Gastroesophageal sphincter (tissue), 4 donors: ENCODE data around the gene GALNT18. TPM values are rescaled to one million over a fixed set of nuclear protein-coding genes. Genes with fewer than 3 reads are reported as not detected.

Source experiments
- ATAC-seq: fragments of 150-250 bp; one replicate; pipeline ENCODE4 v1.9.1; 2016; ENCODE audit warnings: mild to moderate bottlenecking, moderate library complexity
- H3K27ac ChIP-seq, 4 donors: fragments of 200-600 bp; sonication (generic) in 3 of 4; 1 replicate in 3 of 4; 2 replicates in 1 of 4; pipeline ENCODE4 v1.5.1; 2016 to 2019
- H3K27me3 ChIP-seq: fragments of 200-600 bp; sonication (generic); one replicate; pipeline ENCODE4 v1.5.1; 2019
- H3K36me3 ChIP-seq, 2 donors: fragments of 200-600 bp; sonication (generic); one replicate each; pipeline ENCODE4 v1.5.1; 2019; ENCODE audit warnings: control low read depth in 1 of 2
- H3K4me1 ChIP-seq, 3 donors: fragments of 200-600 bp; sonication (generic); 1 replicate in 2 of 3; 2 replicates in 1 of 3; pipeline ENCODE4 v1.5.1; 2016 to 2019; ENCODE audit warnings: control low read depth in 2 of 3
- H3K4me3 ChIP-seq, 2 donors: fragments of 200-600 bp; sonication (generic); one replicate each; pipeline ENCODE4 v1.5.1; 2019; ENCODE audit warnings: mild to moderate bottlenecking in 1 of 2, moderate library complexity in 1 of 2
- H3K9me3 ChIP-seq, 3 donors: fragments of 200-600 bp; sonication (generic); one replicate each; pipeline ENCODE4 v1.5.1; 2017 to 2019; ENCODE audit warnings: control low read depth in 2 of 3
- EP300 ChIP-seq: sonication (generic); formaldehyde crosslinking; IDR thresholded peaks from one replicate; pipeline ENCODE4 v1.6.1; 2017; ENCODE audit warnings: antibody characterized with exemption, mild to moderate bottlenecking
- POLR2A ChIP-seq, 2 donors: fragments of 450-650 bp; IDR thresholded peaks; one replicate each; pipeline ENCODE4 v1.6.1; 2017; ENCODE audit warnings: antibody characterized with exemption in 2 of 2, mild to moderate bottlenecking in 2 of 2, moderate library complexity in 1 of 2
- POLR2AphosphoS5 ChIP-seq: sonication (generic); formaldehyde crosslinking; IDR thresholded peaks from one replicate; pipeline ENCODE4 v1.6.1; 2017; ENCODE audit warnings: antibody characterized with exemption
- WGBS, 2 donors: methylation state at CpG; one replicate each; pipeline ENCODE4 v1.1.5; 2018; ENCODE audit warnings: low coverage in 1 of 2; 5-methylcytosine and 5-hydroxymethylcytosine counted together
- total RNA-seq, 4 donors: library from RNA; depleted of rRNA; stranded (reverse); fragments of >200 nt; gene quantifications; one replicate each; pipeline ENCODE4 v1.1.0, GENCODE V29; 2016
- TF ChIP-seq, protein P1 (sequence below), 4 experiments: fragments of 200-600 bp in 2 of 4; fragments of 450-650 bp in 2 of 4; sonication (generic) in 1 of 4; IDR thresholded peaks; one replicate each; pipeline ENCODE4 v1.5.1; 2017 to 2019; ENCODE audit warnings: antibody characterized with exemption in 4 of 4, mild to moderate bottlenecking in 2 of 4, moderate library complexity in 2 of 4

The GALNT18 gene
- total RNA-seq, 4 donors from 2014 or later = 16.0 to 65.6 (median 35.2) TPM

GRCh38 chr11:11580012-11580411, 41.8 kb downstream of the GALNT18 start:
- Histone ChIP-seq H3K4me3 (no peak overlapping the region), H3K27ac (peak overlapping the region in 2 of 4 donors; percentile 42 to 56), H3K4me1 (peaks cover 0 to 93% (median 17%) of the 10 kb centered on the region in 3 donors), H3K27me3 (no peaks in the 10 kb centered on the region), H3K9me3 (no peaks in the 10 kb centered on the region), H3K36me3 (no peaks in the 10 kb centered on the region)
- no peak for ATAC-seq
- 86 to 100% methylated on average over 2 to 3 of the region's 5 CpGs for WGBS, 2 donors
- TF ChIP-seq POLR2A (IDR thresholded peaks at IDR 0.05) = no peak
- TF ChIP-seq POLR2AphosphoS5 = no peak
- TF ChIP-seq, protein P1, sequence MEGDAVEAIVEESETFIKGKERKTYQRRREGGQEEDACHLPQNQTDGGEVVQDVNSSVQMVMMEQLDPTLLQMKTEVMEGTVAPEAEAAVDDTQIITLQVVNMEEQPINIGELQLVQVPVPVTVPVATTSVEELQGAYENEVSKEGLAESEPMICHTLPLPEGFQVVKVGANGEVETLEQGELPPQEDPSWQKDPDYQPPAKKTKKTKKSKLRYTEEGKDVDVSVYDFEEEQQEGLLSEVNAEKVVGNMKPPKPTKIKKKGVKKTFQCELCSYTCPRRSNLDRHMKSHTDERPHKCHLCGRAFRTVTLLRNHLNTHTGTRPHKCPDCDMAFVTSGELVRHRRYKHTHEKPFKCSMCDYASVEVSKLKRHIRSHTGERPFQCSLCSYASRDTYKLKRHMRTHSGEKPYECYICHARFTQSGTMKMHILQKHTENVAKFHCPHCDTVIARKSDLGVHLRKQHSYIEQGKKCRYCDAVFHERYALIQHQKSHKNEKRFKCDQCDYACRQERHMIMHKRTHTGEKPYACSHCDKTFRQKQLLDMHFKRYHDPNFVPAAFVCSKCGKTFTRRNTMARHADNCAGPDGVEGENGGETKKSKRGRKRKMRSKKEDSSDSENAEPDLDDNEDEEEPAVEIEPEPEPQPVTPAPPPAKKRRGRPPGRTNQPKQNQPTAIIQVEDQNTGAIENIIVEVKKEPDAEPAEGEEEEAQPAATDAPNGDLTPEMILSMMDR (IDR thresholded peaks at IDR 0.05) = no peak
- no peak for TF ChIP-seq EP300

- Histone ChIP-seq H3K4me1 (peaks cover 0 to 95% (median 17%) of the 10 kb centered on the region in 3 donors), H3K36me3 (no peaks in the 10 kb centered on the region), H3K4me3 (no peak overlapping the region), H3K27me3 (no peaks in the 10 kb centered on the region), H3K9me3 (no peaks in the 10 kb centered on the region), H3K27ac (peak overlapping the region in 3 of 4 donors; percentile 22 to 57 (median 42))
- WGBS, 2 donors = 73 to 83% methylated on average over 6 to 12 of the region's 13 CpGs
- ATAC-seq = no peak
- TF ChIP-seq, protein P1 (IDR thresholded peaks at IDR 0.05) = no peak
- no peak for TF ChIP-seq POLR2AphosphoS5
Measured at GRCh38 chr11:11579012-11579988, 42.5 kb downstream of the GALNT18 start.

DNA sequence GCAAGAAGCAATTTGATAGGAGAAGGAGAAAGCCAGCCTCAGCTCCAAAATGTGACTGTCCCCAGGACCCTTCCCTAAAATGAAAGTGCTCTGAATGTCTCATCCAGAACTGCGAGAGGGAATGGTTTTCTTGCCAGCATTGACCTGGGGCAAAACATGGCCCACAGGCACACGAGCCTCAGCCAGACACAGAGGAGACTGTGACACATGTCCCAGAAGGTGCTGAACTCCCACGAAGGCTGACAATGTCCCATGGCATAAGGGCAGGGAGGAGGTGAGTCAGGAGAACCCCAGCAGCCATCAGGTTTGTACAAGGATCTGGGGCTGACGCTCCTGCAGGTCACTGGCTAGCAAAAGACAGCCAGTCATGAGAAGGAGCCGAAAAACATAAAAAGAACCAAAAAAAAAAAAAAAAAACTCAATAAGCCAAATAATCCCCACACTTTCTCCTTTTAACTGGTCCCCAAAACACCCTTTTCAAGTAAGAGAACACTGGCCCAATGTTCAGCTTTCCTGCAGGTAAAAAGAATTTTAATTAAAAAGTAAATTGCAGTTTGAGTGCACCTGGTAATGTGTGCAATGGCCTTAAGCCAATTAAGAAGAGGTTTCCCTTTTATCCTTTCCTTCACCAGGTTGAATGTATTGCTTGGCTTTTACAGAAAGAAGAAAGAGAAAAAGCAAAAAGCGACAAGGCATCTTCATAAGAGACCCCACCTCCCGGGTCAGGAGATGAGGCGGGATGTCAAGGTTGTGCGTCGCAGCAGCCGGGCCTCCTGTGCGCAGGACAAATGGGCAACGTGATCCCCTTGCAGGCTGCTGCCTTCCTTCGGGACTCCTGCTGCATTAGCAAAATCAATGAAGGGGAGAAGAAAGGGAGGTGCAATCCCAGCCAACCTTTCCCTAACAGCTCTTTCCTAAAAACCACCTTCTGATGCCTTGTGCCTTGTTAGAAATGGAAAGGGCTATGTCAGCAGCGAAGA, 43.6 kb downstream of the GALNT18 start:
- no peaks in the 10 kb centered on the region for H3K36me3 ChIP-seq
- no peaks in the 10 kb centered on the region for H3K27me3 ChIP-seq
- peaks cover 0 to 96% (median 17%) of the 10 kb centered on the region in 3 donors for H3K4me1 ChIP-seq
- H3K27ac ChIP-seq = peak overlapping the region in 2 of 4 donors; percentile 41 to 57
- H3K4me3 ChIP-seq = no peak overlapping the region
- ATAC-seq = no peak
- 73 to 90% methylated on average over 2 to 6 of the region's 15 CpGs for WGBS, 2 donors
- H3K9me3 ChIP-seq = no peaks in the 10 kb centered on the region
- TF ChIP-seq POLR2AphosphoS5 = no peak
- no peak for TF ChIP-seq POLR2A (IDR thresholded peaks at IDR 0.05)
- no peak for TF ChIP-seq EP300
- TF ChIP-seq, protein P1 (IDR thresholded peaks at IDR 0.05) = no peak

DNA sequence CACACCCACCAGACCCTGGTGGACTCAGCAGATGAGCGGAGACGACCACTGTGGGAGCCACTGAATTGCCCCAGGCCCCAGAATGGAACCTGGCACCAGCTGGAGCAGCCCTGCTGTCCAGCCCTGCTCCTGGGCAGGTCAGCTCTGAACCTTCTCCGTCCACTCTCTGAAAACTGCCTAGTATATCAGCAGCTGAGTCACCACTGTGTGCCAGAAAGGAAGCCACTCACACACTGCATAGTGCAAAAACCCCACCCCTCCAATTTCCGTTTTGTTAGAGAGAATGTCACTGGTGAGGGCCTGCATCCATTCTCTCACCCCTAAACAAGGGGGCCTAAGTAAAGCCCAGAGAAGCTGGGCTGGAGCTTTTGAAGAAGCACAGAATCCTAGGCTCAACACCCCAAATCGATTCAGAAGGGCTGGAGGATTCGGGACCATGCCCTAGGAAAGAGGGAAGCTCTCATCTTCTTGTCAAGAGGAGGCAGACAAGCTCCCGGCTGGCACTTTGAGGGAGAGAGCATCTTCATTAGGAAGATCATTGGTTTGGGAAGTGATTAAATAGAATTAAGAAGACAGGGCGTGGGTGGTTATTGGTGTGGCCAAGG, 44.5 kb downstream of the GALNT18 start:
- H3K27ac ChIP-seq = peak overlapping the region in 1 of 4 donors; percentile 39
- H3K4me3 ChIP-seq = no peak overlapping the region
- H3K36me3 ChIP-seq = no peaks in the 10 kb centered on the region
- WGBS, 2 donors = 77 to 89% methylated on average over 3 to 4 of the region's 8 CpGs
- ATAC-seq = no peak
- no peaks in the 10 kb centered on the region for H3K9me3 ChIP-seq
- TF ChIP-seq, protein P1 (IDR thresholded peaks at IDR 0.05) = no peak
- no peaks in the 10 kb centered on the region for H3K27me3 ChIP-seq
- H3K4me1 ChIP-seq = peaks cover 0 to 96% (median 14%) of the 10 kb centered on the region in 3 donors
